ENCODE results near the gene HOXD10.

HOXD10 gene

GRCh38 chr2:176093898-176094249 lies 22.7 kb upstream of the HOXD10 start:
- TF ChIP-seq CTCF (IDR thresholded peaks at IDR 0.05; ENCODE audit: low read depth, low read length), result no peak
- H3K4me3 ChIP-seq (ENCODE audit: low read depth, low read length), result no peak overlapping the region

GRCh38 chr2:176094349-176094748 lies 22.2 kb upstream of the HOXD10 start:
- no peak overlapping the region for H3K4me3 ChIP-seq (ENCODE audit: low read depth, low read length)
- no peak for TF ChIP-seq CTCF (IDR thresholded peaks at IDR 0.05; ENCODE audit: low read depth, low read length)

- no peak for TF ChIP-seq CTCF (IDR thresholded peaks at IDR 0.05; ENCODE audit: low read depth, low read length)
- H3K4me3 ChIP-seq (ENCODE audit: low read depth, low read length), result no peak overlapping the region
Measured at GRCh38 chr2:176095421-176095820, 21.2 kb upstream of the HOXD10 start.

GRCh38 chr2:176096243-176096985 lies 20.2 kb upstream of the HOXD10 start:
- peak overlapping the region; percentile 57 for H3K4me3 ChIP-seq (ENCODE audit: low read depth, low read length)
- no peak for TF ChIP-seq CTCF (IDR thresholded peaks at IDR 0.05; ENCODE audit: low read depth, low read length)

- peak; percentile 77 for TF ChIP-seq CTCF (IDR thresholded peaks at IDR 0.05; ENCODE audit: low read depth, low read length)
Measured at GRCh38 chr2:176096986-176097819, 19.4 kb upstream of the HOXD10 start.

GRCh38 chr2:176097820-176098365 lies 18.7 kb upstream of the HOXD10 start:
- no peak overlapping the region; the same call in 1 of the 2 replicates for H3K4me3 ChIP-seq (ENCODE audit: low read depth, low read length)
- no peak for TF ChIP-seq CTCF (IDR thresholded peaks at IDR 0.05; ENCODE audit: low read depth, low read length)

More at GRCh38 chr2:176096986-176097819, 19.4 kb upstream of the HOXD10 start:
- peak overlapping the region; percentile 57 for H3K4me3 ChIP-seq (ENCODE audit: low read depth, low read length)

Data from WI38 (cell line).